A673 (cell line): ENCODE measurements around the gene SGK1. TPM values are rescaled to one million over a fixed set of nuclear protein-coding genes. Genes with fewer than 3 reads are reported as not detected.

Experiments used
- BruUV-seq: library from RNA; stranded (reverse); fragments of 400-500 nt; replicated peaks from 2 replicates; lab custom pipeline; 2021; lab: Mats Ljungman, UMichigan
- CTCF ChIA-PET: fragments of 300-600 bp; sonication (Branson Sonifier 250); formaldehyde crosslinking; loops from one replicate; lab custom pipeline; 2022; ENCODE audit warnings: antibody characterized with exemption; lab: Charles Lee
- POLR2A ChIA-PET: fragments of 300-600 bp; sonication (Branson Sonifier 250); formaldehyde crosslinking; loops from one replicate; lab custom pipeline; 2022; ENCODE audit warnings: antibody characterized with exemption; ENCODE audit not compliant: low non-redundant PET; lab: Charles Lee
- DNase-seq: peaks from one replicate; pipeline ENCODE4 v3.0.0-alpha.2; 2015; ENCODE audit warnings: low spot score
- H3K27ac ChIP-seq: fragments of 200-600 bp; sonication (generic); 2 replicates; pipeline ENCODE4 v1.5.1; 2016; ENCODE audit warnings: mixed run types, low read depth, mild to moderate bottlenecking, mixed read lengths, antibody characterized with exemption, low read length; ENCODE audit not compliant: poor library complexity, severe bottlenecking
- H3K27me3 ChIP-seq: fragments of 200-600 bp; sonication (generic); replicated peaks from 2 replicates; pipeline ENCODE4 v1.6.1; 2017; ENCODE audit warnings: mixed run types, low read depth, mild to moderate bottlenecking, mixed read lengths, antibody characterized with exemption, low read length; ENCODE audit not compliant: insufficient read depth, poor library complexity
- H3K36me3 ChIP-seq: fragments of 200-600 bp; sonication (generic); 2 replicates; pipeline ENCODE4 v1.6.1; 2016; ENCODE audit warnings: mixed run types, mild to moderate bottlenecking, mixed read lengths, antibody characterized with exemption, low read length; ENCODE audit not compliant: insufficient read depth, poor library complexity, severe bottlenecking
- H3K4me1 ChIP-seq: fragments of 200-600 bp; sonication (generic); 2 replicates; pipeline ENCODE4 v1.6.1; 2017; ENCODE audit warnings: mixed run types, mild to moderate bottlenecking, mixed read lengths, antibody characterized with exemption, low read length; ENCODE audit not compliant: insufficient read depth, poor library complexity, severe bottlenecking
- H3K4me3 ChIP-seq: fragments of 200-600 bp; sonication (generic); 2 replicates; pipeline ENCODE4 v1.5.1; 2016; ENCODE audit warnings: low read depth, mixed run types, mild to moderate bottlenecking, mixed read lengths, low read length; ENCODE audit not compliant: poor library complexity, severe bottlenecking
- H3K9me3 ChIP-seq: fragments of 200-600 bp; sonication (generic); 2 replicates; pipeline ENCODE4 v1.6.1; 2016; ENCODE audit warnings: mixed run types, low read depth, mild to moderate bottlenecking, mixed read lengths, antibody characterized with exemption, low read length; ENCODE audit not compliant: poor library complexity, severe bottlenecking
- CTCF ChIP-seq: fragments of 300-800, 200-600 bp; sonication (generic); conservative IDR thresholded peaks from 2 replicates; pipeline ENCODE4 v1.5.1; 2017; ENCODE audit warnings: low read depth, mild to moderate bottlenecking, antibody characterized with exemption, low read length, moderate library complexity, mixed read lengths
- EZH2 ChIP-seq: fragments of 200-600 bp; sonication (generic); IDR thresholded peaks from 2 replicates; pipeline ENCODE4 v1.6.1; 2017; ENCODE audit warnings: borderline replicate concordance, low read depth, mild to moderate bottlenecking, mixed read lengths, antibody characterized with exemption, low read length; ENCODE audit not compliant: poor library complexity, severe bottlenecking
- intact Hi-C: fragments of 100-400 bp; cut with micrococcal nuclease; formaldehyde crosslinking; loops from one replicate; pipeline ENCODE4 v1.10.0; 2022; ENCODE audit not compliant: unreplicated experiment
- total RNA-seq: library from RNA; stranded (reverse); gene quantifications from 2 replicates; pipeline ENCODE4 v1.2.3, GENCODE V29; 2021

Gene SGK1
- total RNA-seq, 1 experiment from 2014 or later, result 73.3 TPM

- TF ChIP-seq CTCF, result no peak
- TF ChIP-seq EZH2, result no peak
- Histone ChIP-seq H3K27ac (no peak overlapping the region), H3K36me3 (no peaks in the 10 kb centered on the region), H3K4me3 (no peak overlapping the region), H3K4me1 (no peaks in the 10 kb centered on the region), H3K27me3 (no peaks in the 10 kb centered on the region), H3K9me3 (no peaks in the 10 kb centered on the region)
- no peak for DNase-seq
- CTCF ChIA-PET, result no interaction called here
- intact Hi-C loops, result no loop called here
- POLR2A ChIA-PET, result no interaction called here
- no TSS peak for BruUV-seq
These were observed 69.9 kb downstream of the SGK1 start for GRCh38 chr6:134247844-134248580.

GRCh38 chr6:134247231-134247833 lies 70.6 kb downstream of the SGK1 start:
- Histone ChIP-seq H3K9me3 (no peaks in the 10 kb centered on the region), H3K4me3 (no peak overlapping the region), H3K27ac (no peak overlapping the region), H3K4me1 (no peaks in the 10 kb centered on the region), H3K36me3 (no peaks in the 10 kb centered on the region), H3K27me3 (no peaks in the 10 kb centered on the region)
- TF ChIP-seq EZH2 (no peak), CTCF (no peak)
- no TSS peak for BruUV-seq
- intact Hi-C loops, result no loop called here
- ChIA-PET CTCF (no interaction called here), POLR2A (interaction anchor here (0.6 kb wide), 1 partner anchor 123 kb away, joined by 11 read pairs; no protein-coding TSS in a partner anchor)
- DNase-seq, result no peak

- H3K36me3 ChIP-seq, result no peaks in the 10 kb centered on the region
- H3K27ac ChIP-seq, result no peak overlapping the region
- no peaks in the 10 kb centered on the region for H3K4me1 ChIP-seq
- ChIA-PET POLR2A (no interaction called here), CTCF (no interaction called here)
- no peaks in the 10 kb centered on the region for H3K27me3 ChIP-seq
- H3K4me3 ChIP-seq, result no peak overlapping the region
- no peak for DNase-seq
- TF ChIP-seq EZH2 (no peak), CTCF (no peak)
- BruUV-seq, result no TSS peak
- intact Hi-C loops, result no loop called here
- H3K9me3 ChIP-seq, result no peaks in the 10 kb centered on the region
These were observed 72.2 kb downstream of the SGK1 start for GRCh38 chr6:134245706-134246105.
